ENCODE results near the gene COPG1.
"Not testable (repeated sequence)": the region's sequence is repeated elsewhere in the genome, so short reads cannot be mapped to it uniquely, and the experiment has no call there.

COPG1 gene

GRCh38 chr3:129245641-129246306 lies 3.6 kb upstream of the COPG1 start:
- peak; percentile 69 for DNase-seq

GRCh38 chr3:129246636-129247035 lies 2.8 kb upstream of the COPG1 start:
- DNase-seq = no peak

- DNase-seq = no peak
Observed at GRCh38 chr3:129248286-129248979, 973 bp upstream of the COPG1 start.

- DNase-seq = no peak
Observed at GRCh38 chr3:129252748-129253147, 3.3 kb downstream of the COPG1 start.

- no peak for DNase-seq
Observed at GRCh38 chr3:129254536-129255230, 5.3 kb downstream of the COPG1 start.

- DNase-seq = no peak
Observed at GRCh38 chr3:129256270-129256669, 6.9 kb downstream of the COPG1 start.

- no peak for DNase-seq
Observed at GRCh38 chr3:129257609-129258008, 8.2 kb downstream of the COPG1 start.

- DNase-seq = no peak
Observed at GRCh38 chr3:129259612-129260477, 10.4 kb downstream of the COPG1 start.

- DNase-seq = no peak
Observed at GRCh38 chr3:129260606-129261005, 11.2 kb downstream of the COPG1 start.

GRCh38 chr3:129261894-129262293 lies 12.5 kb downstream of the COPG1 start:
- no peak for DNase-seq

- DNase-seq = no peak
Observed at GRCh38 chr3:129263161-129263910, 13.9 kb downstream of the COPG1 start.

GRCh38 chr3:129264994-129265393 lies 15.6 kb downstream of the COPG1 start:
- not testable (repeated sequence) for DNase-seq

GRCh38 chr3:129266651-129267050 lies 17.2 kb downstream of the COPG1 start:
- DNase-seq = no peak

- DNase-seq = no peak
Observed at GRCh38 chr3:129268396-129268795, 19.0 kb downstream of the COPG1 start.

GRCh38 chr3:129271674-129272073 lies 22.3 kb downstream of the COPG1 start:
- DNase-seq = no peak

GRCh38 chr3:129276385-129276784 lies 27.0 kb downstream of the COPG1 start:
- DNase-seq = no peak

- DNase-seq = no peak
Observed at GRCh38 chr3:129277829-129278271, 28.4 kb downstream of the COPG1 start.

GRCh38 chr3:129278439-129278965 lies 29.1 kb downstream of the COPG1 start, which contains the start of gene HMCES:
Gene HMCES (plus strand): TSS chr3:129278870. CDS start chr3:129279733, 863 bp downstream.
- DNase-seq = peak; percentile 98

GRCh38 chr3:129278966-129279906 lies 29.8 kb downstream of the COPG1 start:
- DNase-seq = peak; percentile 61

GRCh38 chr3:129280183-129280582 lies 30.8 kb downstream of the COPG1 start:
- no peak for DNase-seq

- no peak for DNase-seq
Observed at GRCh38 chr3:129281726-129282125, 32.3 kb downstream of the COPG1 start.

All from CD4-positive, alpha-beta T cell treated with Interleukin-17A for 4 hours (primary cell).